Upper lobe of left lung (tissue), 6 donors: ENCODE measurements around the gene RPL31. TPM values are rescaled to one million over a fixed set of nuclear protein-coding genes. Genes with fewer than 3 reads are reported as not detected.

Source experiments
- ATAC-seq, 2 donors: fragments of 200-7000 bp; cut with Tn5 transposase; one replicate each; pipeline ENCODE4 v1.9.1; 2022; ENCODE audit warnings: mild to moderate bottlenecking in 2 of 2, moderate library complexity in 2 of 2; ENCODE audit not compliant: low FRiP score in 2 of 2
- DNase-seq, 2 donors: peaks; one replicate each; pipeline ENCODE4 v3.0.0-alpha.2; 2019 to 2020
- H3K27ac ChIP-seq, 4 donors: fragments of 200-600 bp; sonication (generic); one replicate each; pipeline ENCODE4 v1.5.1; 2016 to 2019
- H3K27me3 ChIP-seq, 4 donors: fragments of 200-600 bp; sonication (generic); one replicate each; pipeline ENCODE4 v1.5.1; 2017 to 2019
- H3K36me3 ChIP-seq, 4 donors: fragments of 200-600 bp; sonication (generic); one replicate each; pipeline ENCODE4 v1.5.1; 2016 to 2019
- H3K4me1 ChIP-seq, 4 donors: fragments of 200-600 bp; sonication (generic); one replicate each; pipeline ENCODE4 v1.5.1; 2018 to 2019
- H3K4me3 ChIP-seq, 4 donors: fragments of 200-600 bp; sonication (generic); one replicate each; pipeline ENCODE4 v1.5.1; 2017 to 2019; ENCODE audit warnings: mild to moderate bottlenecking in 2 of 4, moderate library complexity in 1 of 4
- H3K9me3 ChIP-seq, 4 donors: fragments of 200-600 bp; sonication (generic); one replicate each; pipeline ENCODE4 v1.5.1; 2018 to 2019
- EP300 ChIP-seq, 4 donors: sonication (generic); formaldehyde crosslinking; IDR thresholded peaks; one replicate each; pipeline ENCODE4 v1.5.1; 2017; ENCODE audit warnings: antibody characterized with exemption in 4 of 4, control low read depth in 2 of 4
- POLR2A ChIP-seq, 4 donors: fragments of 450-650 bp; IDR thresholded peaks; one replicate each; pipeline ENCODE4 v1.5.1; 2016 to 2017; ENCODE audit warnings: antibody characterized with exemption in 4 of 4, mild to moderate bottlenecking in 2 of 4
- POLR2AphosphoS5 ChIP-seq, 2 donors: sonication (generic); formaldehyde crosslinking; IDR thresholded peaks; one replicate each; pipeline ENCODE4 v1.5.1; 2017; ENCODE audit warnings: antibody characterized with exemption in 2 of 2
- WGBS, 2 donors: methylation state at CpG; one replicate each; pipeline ENCODE4 v1.1.5; 2017 to 2018; 5-methylcytosine and 5-hydroxymethylcytosine counted together
- total RNA-seq, 6 donors: library from RNA; depleted of rRNA in 4 of 6; stranded (reverse); fragments of >200 nt in 4 of 6; gene quantifications; one replicate each; pipeline versions ENCODE4 v1.1.0 to v1.2.1, GENCODE V29; 2016 to 2021
- TF ChIP-seq, protein P1 (sequence below), 6 experiments: fragments of 450-650 bp in 4 of 6; fragments of 200-600 bp in 2 of 6; sonication (generic) in 2 of 6; IDR thresholded peaks; one replicate each; pipeline ENCODE4 v1.5.1; 2016 to 2019; ENCODE audit warnings: antibody characterized with exemption in 6 of 6
- donor health status: DM: no; HTN: no; CAD: no; lungs with moderate emphysema.
- donor health status: DM: no; HTN: yes; CAD: no; lungs with severe emphysema.

Gene RPL31
- total RNA-seq, 6 donors from 2014 or later = 422 to 1,166 (median 1,010) TPM

DNA sequence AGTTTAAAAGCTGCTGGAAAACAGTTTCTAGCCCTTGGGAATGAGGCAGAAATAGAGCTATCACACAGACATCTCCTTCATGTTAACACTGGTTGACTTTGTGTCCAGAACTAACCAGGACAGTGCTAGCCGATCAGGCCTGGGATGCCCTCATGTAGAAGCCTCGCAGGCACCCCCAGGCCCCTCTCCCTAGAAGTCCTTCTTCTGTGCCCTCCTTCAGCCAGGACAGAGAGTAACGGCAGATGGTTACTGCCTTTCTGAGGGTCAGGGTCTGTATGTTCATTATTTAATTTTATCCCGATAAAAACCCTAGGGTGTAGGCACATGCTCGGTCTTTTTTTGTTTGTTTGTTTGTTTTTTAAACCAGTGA is 10.7 kb upstream of the RPL31 start:
- TF ChIP-seq POLR2A (IDR thresholded peaks at IDR 0.05) = no peak
- no peak for TF ChIP-seq POLR2AphosphoS5 (IDR thresholded peaks at IDR 0.05)
- TF ChIP-seq EP300 (IDR thresholded peaks at IDR 0.05) = no peak
- no peaks in the 10 kb centered on the region for H3K9me3 ChIP-seq
- no peaks in the 10 kb centered on the region for H3K4me1 ChIP-seq
- whole genome bisulfite sequencing, 2 donors = 91 to 93% methylated on average over 5 of the region's 5 CpGs
- no peak overlapping the region for H3K4me3 ChIP-seq
- DNase-seq (no peak), ATAC-seq (no peak)
- H3K27ac ChIP-seq = no peak overlapping the region
- H3K27me3 ChIP-seq = no peaks in the 10 kb centered on the region
- peaks cover 0 to 19% (median 0%) of the 10 kb centered on the region in 4 donors for H3K36me3 ChIP-seq

DNA sequence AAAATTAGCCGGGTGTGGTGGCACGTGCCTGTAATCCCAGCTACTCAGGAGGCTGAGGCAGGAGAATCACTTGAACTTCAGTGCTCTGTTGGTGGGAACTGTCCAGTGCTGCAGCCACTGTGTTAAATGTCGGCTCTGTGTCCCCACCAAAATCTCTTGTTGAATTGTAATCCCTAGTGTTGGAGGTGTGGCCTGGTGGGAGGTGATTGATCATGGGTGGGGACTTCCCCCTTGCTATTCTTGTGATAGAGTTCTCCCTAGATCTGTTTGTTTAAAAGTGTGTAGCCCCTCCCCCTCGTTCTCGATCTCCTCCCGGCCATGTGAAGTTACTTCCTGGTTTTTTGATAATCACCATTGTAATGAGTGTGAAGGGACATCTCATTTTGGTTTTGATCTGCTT is 9.8 kb upstream of the RPL31 start:
- WGBS, 2 donors = 60 to 69% methylated on average over 6 of the region's 6 CpGs
- peaks cover 0 to 19% (median 0%) of the 10 kb centered on the region in 4 donors for H3K36me3 ChIP-seq
- no peak overlapping the region for H3K4me3 ChIP-seq
- no peak for TF ChIP-seq EP300 (IDR thresholded peaks at IDR 0.05)
- TF ChIP-seq POLR2A (IDR thresholded peaks at IDR 0.05) = no peak
- TF ChIP-seq, protein P1, sequence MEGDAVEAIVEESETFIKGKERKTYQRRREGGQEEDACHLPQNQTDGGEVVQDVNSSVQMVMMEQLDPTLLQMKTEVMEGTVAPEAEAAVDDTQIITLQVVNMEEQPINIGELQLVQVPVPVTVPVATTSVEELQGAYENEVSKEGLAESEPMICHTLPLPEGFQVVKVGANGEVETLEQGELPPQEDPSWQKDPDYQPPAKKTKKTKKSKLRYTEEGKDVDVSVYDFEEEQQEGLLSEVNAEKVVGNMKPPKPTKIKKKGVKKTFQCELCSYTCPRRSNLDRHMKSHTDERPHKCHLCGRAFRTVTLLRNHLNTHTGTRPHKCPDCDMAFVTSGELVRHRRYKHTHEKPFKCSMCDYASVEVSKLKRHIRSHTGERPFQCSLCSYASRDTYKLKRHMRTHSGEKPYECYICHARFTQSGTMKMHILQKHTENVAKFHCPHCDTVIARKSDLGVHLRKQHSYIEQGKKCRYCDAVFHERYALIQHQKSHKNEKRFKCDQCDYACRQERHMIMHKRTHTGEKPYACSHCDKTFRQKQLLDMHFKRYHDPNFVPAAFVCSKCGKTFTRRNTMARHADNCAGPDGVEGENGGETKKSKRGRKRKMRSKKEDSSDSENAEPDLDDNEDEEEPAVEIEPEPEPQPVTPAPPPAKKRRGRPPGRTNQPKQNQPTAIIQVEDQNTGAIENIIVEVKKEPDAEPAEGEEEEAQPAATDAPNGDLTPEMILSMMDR (IDR thresholded peaks at IDR 0.05) = no peak
- TF ChIP-seq POLR2AphosphoS5 (IDR thresholded peaks at IDR 0.05) = no peak
- no peak overlapping the region for H3K27ac ChIP-seq
- H3K27me3 ChIP-seq = no peaks in the 10 kb centered on the region
- DNase-seq = no peak
- no peaks in the 10 kb centered on the region for H3K9me3 ChIP-seq
- ATAC-seq = no peak
- no peaks in the 10 kb centered on the region for H3K4me1 ChIP-seq

DNA sequence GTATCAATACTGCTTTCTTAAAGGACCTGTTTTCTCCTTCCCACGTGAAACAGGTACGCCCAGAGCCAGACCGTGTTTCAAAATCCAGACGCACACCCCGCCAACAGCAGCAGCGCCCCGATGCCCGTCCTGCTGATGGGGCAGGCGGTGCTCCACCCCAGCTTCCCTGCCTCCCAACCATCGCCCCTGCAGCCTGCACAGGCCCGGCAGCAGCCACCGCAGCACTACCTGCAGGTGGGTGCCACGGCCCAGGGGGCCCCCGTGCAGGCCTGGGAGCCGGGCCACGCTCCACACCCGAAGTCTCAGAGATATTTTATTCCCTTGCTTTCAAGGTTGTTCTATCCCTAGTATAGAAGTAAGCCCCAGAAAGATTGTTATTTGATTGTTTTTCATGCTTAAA is 8.8 kb upstream of the RPL31 start:
- Histone ChIP-seq H3K4me1 (no peaks in the 10 kb centered on the region), H3K27me3 (no peaks in the 10 kb centered on the region), H3K4me3 (no peak overlapping the region), H3K9me3 (no peaks in the 10 kb centered on the region), H3K36me3 (peaks cover 0 to 19% (median 0%) of the 10 kb centered on the region in 4 donors), H3K27ac (no peak overlapping the region)
- no peak for TF ChIP-seq EP300 (IDR thresholded peaks at IDR 0.05)
- TF ChIP-seq POLR2A (IDR thresholded peaks at IDR 0.05) = no peak
- no peak for TF ChIP-seq POLR2AphosphoS5 (IDR thresholded peaks at IDR 0.05)
- TF ChIP-seq, protein P1 (IDR thresholded peaks at IDR 0.05) = no peak
- ATAC-seq (no peak), DNase-seq (peak in 1 of 2 donors; percentile 75)
- 90 to 92% methylated on average over 17 of the region's 17 CpGs for WGBS, 2 donors

DNA sequence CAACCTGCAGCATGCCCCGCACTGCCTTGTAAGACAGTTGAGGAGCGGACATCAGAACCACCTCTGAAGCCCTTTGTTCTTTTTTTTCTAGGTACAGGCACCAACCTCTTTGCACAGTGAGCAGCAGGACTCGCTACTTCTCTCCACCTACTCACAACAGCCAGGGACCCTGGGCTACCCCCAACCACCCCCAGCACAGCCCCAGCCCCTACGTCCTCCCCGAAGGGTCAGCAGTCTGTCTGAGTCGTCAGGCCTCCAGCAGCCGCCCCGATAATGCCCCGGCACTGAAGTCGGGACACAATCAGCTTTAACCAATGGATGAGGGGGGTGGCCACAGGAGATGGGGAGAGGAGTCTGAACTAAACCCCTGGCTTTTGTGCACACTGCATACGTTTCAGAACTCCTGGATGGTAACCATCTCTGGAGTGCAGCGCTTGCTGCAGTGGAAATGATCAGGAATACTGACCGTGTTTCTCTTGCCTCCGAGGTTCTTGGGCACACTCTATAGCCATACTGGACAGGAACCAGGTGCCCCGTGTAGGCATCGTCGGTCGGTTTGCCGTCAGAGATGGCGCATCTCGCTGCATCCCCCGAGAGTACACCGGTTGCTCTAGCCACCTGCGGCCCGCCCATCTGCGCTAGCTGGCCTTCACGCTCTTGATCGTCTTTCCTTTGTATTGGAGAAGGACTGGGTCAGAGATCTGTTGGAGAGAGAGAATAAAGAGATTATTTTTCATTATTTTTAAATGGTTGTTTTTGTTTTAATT is 6.6 kb upstream of the RPL31 start:
- ATAC-seq = no peak
- 90 to 96% methylated on average over 28 of the region's 28 CpGs for WGBS, 2 donors

DNA sequence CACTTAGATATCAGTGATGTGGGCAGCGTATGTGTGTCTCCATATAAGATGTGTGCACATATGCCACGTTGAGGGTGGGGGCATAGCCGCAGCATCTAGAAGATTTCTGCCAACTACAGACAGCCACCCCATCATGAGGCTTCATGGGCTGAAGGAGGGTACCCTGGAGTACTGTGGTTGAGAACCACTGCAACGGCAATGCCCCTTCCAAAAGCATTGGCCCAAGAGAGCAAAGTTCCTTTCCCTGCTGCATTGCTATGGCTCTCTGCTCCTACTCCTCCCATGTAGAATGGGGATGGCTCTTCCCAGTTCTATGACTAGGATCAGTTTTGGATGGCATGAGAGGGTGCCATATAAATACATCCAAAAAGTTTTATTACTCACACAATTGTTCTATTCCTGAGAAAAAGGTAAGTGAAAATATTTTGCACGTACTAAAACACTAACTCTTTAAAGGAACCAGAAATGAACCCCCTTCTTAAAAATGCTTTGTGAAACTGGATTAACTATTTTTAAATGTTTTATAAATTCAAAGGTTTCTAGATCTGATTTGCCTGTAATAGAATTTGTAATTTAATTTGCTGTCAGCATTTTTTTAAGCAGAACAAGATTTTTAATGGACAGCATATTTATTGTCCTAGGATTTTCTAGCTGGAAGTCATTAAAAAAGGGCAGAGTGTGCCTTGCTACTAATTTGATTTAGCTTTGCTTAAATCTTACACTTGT is 4.4 kb upstream of the RPL31 start:
- H3K4me1 ChIP-seq = peaks cover 0 to 7% (median 4%) of the 10 kb centered on the region in 4 donors
- no peak overlapping the region for H3K27ac ChIP-seq
- WGBS, 2 donors = 82 to 97% methylated on average over 1 to 5 of the region's 5 CpGs
- H3K9me3 ChIP-seq = no peaks in the 10 kb centered on the region
- no peak for TF ChIP-seq POLR2AphosphoS5 (IDR thresholded peaks at IDR 0.05)
- no peak for TF ChIP-seq POLR2A (IDR thresholded peaks at IDR 0.05)
- TF ChIP-seq EP300 (IDR thresholded peaks at IDR 0.05) = no peak
- TF ChIP-seq, protein P1 (IDR thresholded peaks at IDR 0.05) = no peak
- H3K36me3 ChIP-seq = peaks cover 0 to 19% (median 0%) of the 10 kb centered on the region in 4 donors
- H3K4me3 ChIP-seq = no peak overlapping the region
- no peak for DNase-seq
- ATAC-seq = no peak
- no peaks in the 10 kb centered on the region for H3K27me3 ChIP-seq

More for the DNA sequence above, 6.6 kb upstream of the RPL31 start:
- peak in 1 of 2 donors; percentile 46 for DNase-seq
- H3K36me3 ChIP-seq = peaks cover 0 to 19% (median 0%) of the 10 kb centered on the region in 4 donors
- H3K4me1 ChIP-seq = no peaks in the 10 kb centered on the region
- TF ChIP-seq POLR2AphosphoS5 (IDR thresholded peaks at IDR 0.05) = no peak
- TF ChIP-seq, protein P1 (IDR thresholded peaks at IDR 0.05) = no peak
- no peaks in the 10 kb centered on the region for H3K9me3 ChIP-seq
- no peaks in the 10 kb centered on the region for H3K27me3 ChIP-seq
- H3K27ac ChIP-seq = no peak overlapping the region
- no peak overlapping the region for H3K4me3 ChIP-seq
